AG04449 (cell line): Measurements from ENCODE around the gene MYO1C.
"Not testable (repeated sequence)": the region's sequence is repeated elsewhere in the genome, so short reads cannot be mapped to it uniquely, and the experiment has no call there.

Experiments used
- CTCF ChIA-PET: fragments of 350-600 bp; formaldehyde crosslinking; extraction: SDS; loops from one replicate; lab custom pipeline; 2021; ENCODE audit warnings: antibody characterized with exemption; lab: Yijun Ruan, JAX
- POLR2A ChIA-PET: fragments of 400-600, 350-600 bp; formaldehyde crosslinking; extraction: SDS; loops from one replicate; lab custom pipeline; 2020; ENCODE audit warnings: antibody characterized with exemption, inconsistent platforms; lab: Yijun Ruan, JAX
- DNase-seq: peaks from one replicate; pipeline ENCODE4 v3.0.0-alpha.2; 2010; ENCODE audit warnings: low read depth, low spot score
- H3K4me3 ChIP-seq: 2 replicates; pipeline ENCODE4 v1.5.1; 2011; ENCODE audit warnings: low read depth, mild to moderate bottlenecking, control low read depth, low read length
- CTCF ChIP-seq: IDR thresholded peaks from one replicate; pipeline ENCODE4 v1.5.1; 2011; ENCODE audit warnings: mild to moderate bottlenecking, moderate library complexity, low read length, control low read depth, inconsistent platforms; ENCODE audit not compliant: insufficient read depth; ENCODE audit errors: missing control alignments

Gene MYO1C

GRCh38 chr17:1420163-1420562 lies 72.3 kb downstream of the MYO1C start:
- ChIA-PET CTCF (interaction anchor here (0.6 kb wide), 1 partner anchor 55 kb away, joined by 3 read pairs; no protein-coding TSS in a partner anchor), POLR2A (no interaction called here)

DNA sequence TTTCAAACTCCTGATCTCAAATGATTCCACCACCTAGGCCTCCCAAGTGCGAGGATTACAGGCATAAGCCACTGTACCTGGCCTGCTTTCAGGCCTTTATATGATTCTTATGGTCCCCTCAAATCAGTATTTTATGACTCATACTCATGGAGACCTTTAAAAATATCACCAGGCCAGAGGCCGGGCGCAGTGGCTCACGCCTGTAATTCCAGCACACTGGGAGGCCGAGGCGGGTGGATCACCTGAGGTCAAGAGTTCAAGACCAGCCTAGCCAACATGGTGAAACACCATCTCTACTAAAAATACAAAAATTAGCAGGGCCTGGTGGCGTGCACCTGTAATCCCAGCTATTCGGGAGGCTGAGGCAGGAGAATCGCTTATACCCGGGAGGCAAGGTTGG lies 74.0 kb downstream of the MYO1C start:
- DNase-seq, POLR2A ChIA-PET, H3K4me3 ChIP-seq: not testable (repeated sequence)
- CTCF ChIA-PET: interaction anchor here (1.3 kb wide), 1 partner anchor 53 kb away, joined by 4 read pairs; no protein-coding TSS in a partner anchor

More at GRCh38 chr17:1420163-1420562, 72.3 kb downstream of the MYO1C start:
- DNase-seq: no peak
- TF ChIP-seq CTCF: no peak
- H3K4me3 ChIP-seq: no peak overlapping the region

- ChIA-PET POLR2A (no interaction called here), CTCF (no interaction called here)
Observed at GRCh38 chr17:1416414-1416813, 76.1 kb downstream of the MYO1C start.

GRCh38 chr17:1414634-1415033 lies 77.9 kb downstream of the MYO1C start:
- TF ChIP-seq CTCF: no peak
- H3K4me3 ChIP-seq: no peak overlapping the region
- ChIA-PET CTCF (no interaction called here), POLR2A (interaction anchor here (0.9 kb wide), 1 partner anchor 17 kb away, joined by 3 read pairs; no protein-coding TSS in a partner anchor)
- no peak for DNase-seq

More at GRCh38 chr17:1416414-1416813, 76.1 kb downstream of the MYO1C start:
- TF ChIP-seq CTCF: no peak
- no peak for DNase-seq
- H3K4me3 ChIP-seq: no peak overlapping the region
